Karpas-422 (cell line): ENCODE results near the gene ALDH1A1. TPM values are rescaled to one million over a fixed set of nuclear protein-coding genes. Genes with fewer than 3 reads are reported as not detected.
"Not testable (repeated sequence)": the region's sequence is repeated elsewhere in the genome, so short reads cannot be mapped to it uniquely, and the experiment has no call there.

Experiments
- DNase-seq: peaks from one replicate; pipeline ENCODE4 v3.0.0-alpha.2; 2015
- H2AFZ ChIP-seq: fragments of 200-600 bp; sonication (generic); 2 replicates; pipeline ENCODE4 v1.6.1; 2014; ENCODE audit warnings: antibody characterized with exemption, low read length, mixed read lengths
- H3K27ac ChIP-seq: fragments of 200-600 bp; sonication (generic); 2 replicates; pipeline ENCODE4 v1.5.1; 2014; ENCODE audit warnings: mild to moderate bottlenecking, low read length, moderate library complexity
- H3K27me3 ChIP-seq: fragments of 200-600 bp; sonication (generic); 2 replicates; pipeline ENCODE4 v1.6.1; 2014; ENCODE audit warnings: low read length, mixed read lengths
- H3K36me3 ChIP-seq: fragments of 200-600 bp; sonication (generic); 2 replicates; pipeline ENCODE4 v1.6.1; 2014; ENCODE audit warnings: low read length, mixed read lengths; ENCODE audit not compliant: insufficient read depth
- H3K4me1 ChIP-seq: fragments of 200-600 bp; sonication (generic); 2 replicates; pipeline ENCODE4 v1.6.1; 2014; ENCODE audit warnings: mild to moderate bottlenecking, low read length, mixed read lengths
- H3K4me2 ChIP-seq: fragments of 200-600 bp; sonication (generic); 2 replicates; pipeline ENCODE4 v1.6.1; 2014; ENCODE audit warnings: low read length, low read depth, mild to moderate bottlenecking; ENCODE audit not compliant: poor library complexity, severe bottlenecking
- H3K4me3 ChIP-seq: fragments of 200-600 bp; sonication (generic); 2 replicates; pipeline ENCODE4 v1.5.1; 2014; ENCODE audit warnings: mild to moderate bottlenecking, antibody characterized with exemption, low read length, mixed read lengths
- H3K79me2 ChIP-seq: fragments of 200-600 bp; sonication (generic); 2 replicates; pipeline ENCODE4 v1.6.1; 2014; ENCODE audit warnings: mild to moderate bottlenecking, low read length, mixed read lengths
- H3K9ac ChIP-seq: fragments of 200-600 bp; sonication (generic); 2 replicates; pipeline ENCODE4 v1.6.0; 2014; ENCODE audit warnings: low read length
- H3K9me2 ChIP-seq: fragments of 200-600 bp; sonication (generic), shearing (Covaris generic); replicated peaks from 2 replicates; pipeline ENCODE4 v1.6.0; 2014; ENCODE audit warnings: mild to moderate bottlenecking, low read length, moderate library complexity; ENCODE audit not compliant: insufficient read depth
- H3K9me3 ChIP-seq: fragments of 300-700, 200-600 bp; sonication (generic); 2 replicates; pipeline ENCODE4 v1.6.1; 2014; ENCODE audit warnings: low read length, mixed read lengths
- H4K20me1 ChIP-seq: fragments of 200-600 bp; sonication (generic); 2 replicates; pipeline ENCODE4 v1.6.1; 2014; ENCODE audit warnings: mild to moderate bottlenecking, antibody characterized with exemption, low read length, low read depth; ENCODE audit not compliant: insufficient read depth
- total RNA-seq: library from RNA; depleted of rRNA; stranded (reverse); fragments of >200 nt; shearing (Covaris generic); gene quantifications from 2 replicates; pipeline ENCODE4 v1.2.3, GENCODE V29; 2014; ENCODE audit warnings: low replicate concordance

ALDH1A1 gene
- total RNA-seq, 1 experiment from 2014 or later = not detected

DNA sequence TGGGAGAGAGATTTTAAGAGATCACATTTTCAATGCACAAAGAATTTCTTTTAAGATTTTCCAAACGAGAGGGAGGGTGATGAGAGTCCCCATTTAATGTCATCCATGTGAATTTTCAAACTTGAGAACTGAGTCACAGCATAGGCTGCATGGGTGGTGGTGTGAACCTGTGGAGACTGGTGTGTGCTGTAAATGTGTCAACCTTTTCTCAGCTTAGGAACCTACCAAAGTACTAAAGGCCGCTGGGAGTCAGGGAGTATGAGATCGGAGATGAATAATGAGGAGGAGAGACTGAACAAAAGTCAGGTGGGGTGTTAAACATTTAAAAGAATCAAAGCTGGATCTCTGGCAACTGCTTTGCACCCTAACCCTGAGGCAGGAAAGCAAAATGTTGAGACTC, 7.5 kb downstream of the ALDH1A1 start:
- no peak overlapping the region for H2AFZ ChIP-seq
- no peaks in the 10 kb centered on the region for H3K27me3 ChIP-seq
- H3K9me3 ChIP-seq = no peaks in the 10 kb centered on the region
- no peak overlapping the region for H3K9ac ChIP-seq
- H3K36me3 ChIP-seq = no peaks in the 10 kb centered on the region
- no peaks in the 10 kb centered on the region for H3K79me2 ChIP-seq
- H3K27ac ChIP-seq = no peak overlapping the region
- no peak overlapping the region for H3K4me2 ChIP-seq
- no peak for DNase-seq
- H4K20me1 ChIP-seq = no peaks in the 10 kb centered on the region
- H3K4me1 ChIP-seq = no peaks in the 10 kb centered on the region
- H3K4me3 ChIP-seq = no peak overlapping the region
- H3K9me2 ChIP-seq = no peaks in the 10 kb centered on the region

DNA sequence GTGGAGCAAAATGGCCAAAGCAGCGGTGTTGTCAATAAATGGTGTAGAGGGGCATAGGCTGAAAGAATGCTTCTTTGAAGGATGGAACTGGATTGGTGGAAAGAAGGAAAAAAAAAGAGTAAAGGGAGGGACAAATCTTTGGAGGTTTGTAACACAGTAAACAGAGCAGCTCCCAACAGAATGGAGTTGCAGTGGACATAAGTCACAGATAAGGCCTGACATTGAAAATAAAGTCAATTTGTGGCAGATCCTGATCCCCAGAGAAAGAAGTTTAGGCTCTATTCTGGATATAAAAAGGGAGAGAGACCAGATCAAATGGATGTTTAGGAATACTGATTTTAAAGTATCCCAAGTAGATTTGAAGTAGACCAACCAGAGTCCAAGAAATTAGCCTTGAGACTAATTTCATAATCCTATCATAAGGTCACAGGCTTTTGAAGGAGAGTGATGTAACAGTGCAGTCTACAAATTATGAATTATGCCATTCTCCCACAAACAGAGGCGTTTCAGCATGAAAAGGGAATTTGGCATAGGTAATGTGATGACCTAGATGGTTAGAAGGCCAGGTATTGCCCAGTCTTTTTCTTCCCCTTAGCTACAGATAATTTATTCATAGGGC, 8.9 kb downstream of the ALDH1A1 start:
- Histone ChIP-seq H3K79me2 (no peaks in the 10 kb centered on the region), H3K4me1 (no peaks in the 10 kb centered on the region), H3K9me2 (no peaks in the 10 kb centered on the region), H3K36me3 (no peaks in the 10 kb centered on the region), H3K4me3 (no peak overlapping the region), H3K9ac (no peak overlapping the region), H3K27me3 (no peaks in the 10 kb centered on the region), H3K9me3 (no peaks in the 10 kb centered on the region), H3K4me2 (no peak overlapping the region), H4K20me1 (no peaks in the 10 kb centered on the region), H3K27ac (no peak overlapping the region), H2AFZ (no peak overlapping the region)
- no peak for DNase-seq

DNA sequence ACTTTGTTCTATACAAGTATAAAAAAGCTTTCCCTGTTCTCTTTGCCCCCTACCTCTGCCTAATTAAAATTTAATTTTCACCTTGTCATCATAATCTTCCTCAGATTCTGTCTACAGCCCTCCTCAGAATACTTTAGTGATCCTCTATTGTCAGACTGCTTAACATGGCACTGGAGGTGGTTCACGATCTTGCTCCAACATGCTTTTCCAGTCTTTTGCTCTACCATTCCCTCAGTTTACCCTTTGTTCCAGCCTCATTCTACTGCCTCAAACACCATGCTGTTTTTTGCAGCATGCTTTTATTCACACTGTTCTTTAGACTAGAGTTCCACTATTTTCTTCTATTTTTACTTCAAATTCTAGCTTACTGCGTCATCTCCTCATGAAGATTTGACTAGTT, 10.4 kb downstream of the ALDH1A1 start:
- H3K9me3 ChIP-seq = no peaks in the 10 kb centered on the region
- H3K4me1 ChIP-seq = no peaks in the 10 kb centered on the region
- no peaks in the 10 kb centered on the region for H3K79me2 ChIP-seq
- H3K9me2 ChIP-seq = no peaks in the 10 kb centered on the region
- no peak overlapping the region for H2AFZ ChIP-seq
- H3K9ac ChIP-seq = no peak overlapping the region
- no peak overlapping the region for H3K4me3 ChIP-seq
- no peak for DNase-seq
- H3K4me2 ChIP-seq = no peak overlapping the region
- no peaks in the 10 kb centered on the region for H4K20me1 ChIP-seq
- no peaks in the 10 kb centered on the region for H3K27me3 ChIP-seq
- no peak overlapping the region for H3K27ac ChIP-seq
- no peaks in the 10 kb centered on the region for H3K36me3 ChIP-seq

DNA sequence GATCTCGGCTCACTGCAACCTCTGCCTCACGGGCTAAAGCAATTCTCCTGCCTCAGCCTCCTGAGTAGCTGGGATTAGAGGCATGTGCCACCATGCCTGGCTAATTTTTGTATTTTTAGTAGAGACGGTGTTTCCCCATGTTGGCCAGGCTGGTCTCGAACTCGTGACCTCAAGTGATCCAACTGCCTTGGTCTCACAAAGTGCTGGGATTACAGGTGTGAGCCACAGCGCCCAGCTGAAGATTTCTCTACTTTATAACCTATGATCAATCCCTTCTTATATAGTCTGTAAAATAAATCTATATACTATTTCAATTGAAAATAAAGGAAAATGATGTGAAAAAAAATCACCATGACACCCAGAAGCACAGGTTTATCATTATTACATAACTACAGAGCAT, 13.3 kb downstream of the ALDH1A1 start:
- not testable (repeated sequence) for H3K36me3 ChIP-seq, H3K9ac ChIP-seq, H4K20me1 ChIP-seq, H3K4me3 ChIP-seq, H3K4me2 ChIP-seq, H3K27ac ChIP-seq, H3K9me2 ChIP-seq, H3K4me1 ChIP-seq, DNase-seq, H3K79me2 ChIP-seq, H3K27me3 ChIP-seq, H3K9me3 ChIP-seq, H2AFZ ChIP-seq

DNA sequence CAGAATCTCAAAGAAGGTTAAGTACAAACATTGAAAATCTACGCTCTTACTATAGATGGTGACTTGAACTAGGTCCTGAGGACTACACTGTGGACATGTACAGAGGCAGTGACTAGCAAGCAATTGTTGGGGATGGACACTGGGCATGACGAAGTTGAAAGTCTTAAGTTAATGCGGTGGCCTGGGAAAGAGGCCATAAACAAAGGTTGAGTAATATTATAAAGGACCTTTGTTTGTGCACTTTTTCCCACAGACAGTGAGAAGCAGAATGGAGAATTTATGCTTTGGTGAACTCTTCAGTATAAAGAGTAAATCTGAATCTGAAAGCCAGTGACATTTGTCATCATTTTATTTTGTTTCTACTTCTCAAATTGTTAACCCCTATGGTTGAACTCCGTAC, 15.3 kb downstream of the ALDH1A1 start:
- Histone ChIP-seq H3K9me3 (no peaks in the 10 kb centered on the region), H4K20me1 (no peaks in the 10 kb centered on the region), H3K4me1 (no peaks in the 10 kb centered on the region), H3K79me2 (no peaks in the 10 kb centered on the region), H3K9me2 (no peaks in the 10 kb centered on the region), H2AFZ (no peak overlapping the region), H3K9ac (no peak overlapping the region), H3K4me2 (no peak overlapping the region), H3K27ac (no peak overlapping the region), H3K36me3 (no peaks in the 10 kb centered on the region), H3K4me3 (no peak overlapping the region), H3K27me3 (no peaks in the 10 kb centered on the region)
- DNase-seq = no peak

DNA sequence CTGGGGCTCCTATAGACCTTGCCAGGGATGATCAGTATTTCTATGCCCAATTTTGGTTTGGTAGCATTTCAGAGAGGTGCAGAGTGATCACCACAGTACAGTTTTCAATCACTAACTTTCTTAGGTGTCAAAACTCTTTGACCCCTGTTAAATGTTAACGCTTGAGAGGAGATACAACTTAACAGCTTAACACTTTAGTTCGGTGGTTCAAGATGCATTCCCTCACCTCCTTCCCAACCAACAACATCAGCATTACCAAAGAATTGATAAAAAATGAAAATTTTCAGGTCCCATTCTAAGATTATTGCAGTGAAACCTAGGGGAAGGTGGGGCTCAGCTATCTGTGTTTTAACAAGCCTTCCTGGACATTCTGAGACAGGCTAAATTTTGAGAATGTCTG, 16.2 kb downstream of the ALDH1A1 start:
- Histone ChIP-seq H3K9me2 (no peaks in the 10 kb centered on the region), H3K27ac (no peak overlapping the region), H3K4me3 (no peak overlapping the region), H3K79me2 (no peaks in the 10 kb centered on the region), H3K27me3 (no peaks in the 10 kb centered on the region), H3K9me3 (no peaks in the 10 kb centered on the region), H3K36me3 (no peaks in the 10 kb centered on the region), H3K4me2 (no peak overlapping the region), H3K9ac (no peak overlapping the region), H2AFZ (no peak overlapping the region), H3K4me1 (no peaks in the 10 kb centered on the region), H4K20me1 (no peaks in the 10 kb centered on the region)
- DNase-seq = no peak

- Histone ChIP-seq H3K36me3 (no peaks in the 10 kb centered on the region), H3K79me2 (no peaks in the 10 kb centered on the region), H3K4me1 (no peaks in the 10 kb centered on the region), H2AFZ (no peak overlapping the region), H3K9me3 (no peaks in the 10 kb centered on the region), H3K9ac (no peak overlapping the region), H3K4me3 (no peak overlapping the region), H3K9me2 (no peaks in the 10 kb centered on the region), H3K4me2 (no peak overlapping the region), H3K27me3 (no peaks in the 10 kb centered on the region), H3K27ac (no peak overlapping the region), H4K20me1 (no peaks in the 10 kb centered on the region)
- DNase-seq = no peak
Observed at GRCh38 chr9:72936266-72936665, 16.6 kb downstream of the ALDH1A1 start.

DNA sequence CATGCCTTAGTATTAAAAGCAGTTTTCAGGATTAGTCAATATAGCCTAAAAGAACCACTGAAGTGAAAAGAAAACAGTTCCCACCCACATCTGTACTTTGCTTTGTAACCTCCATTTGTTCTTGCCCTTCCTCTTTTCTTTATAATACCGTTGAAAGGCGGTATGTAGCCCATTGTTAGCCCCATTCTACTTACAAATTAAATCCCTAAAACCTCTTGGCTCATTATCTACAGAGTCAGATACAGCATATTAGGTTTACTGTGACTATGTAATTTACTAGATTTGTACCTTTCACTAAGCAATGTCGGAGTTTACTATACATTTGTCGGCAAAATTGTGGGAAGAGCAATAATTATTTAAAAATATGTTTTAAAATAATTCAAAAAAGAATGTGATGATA, 17.3 kb downstream of the ALDH1A1 start:
- H3K4me1 ChIP-seq = no peaks in the 10 kb centered on the region
- H2AFZ ChIP-seq = no peak overlapping the region
- H3K4me2 ChIP-seq = no peak overlapping the region
- H3K36me3 ChIP-seq = no peaks in the 10 kb centered on the region
- H3K9me2 ChIP-seq = no peaks in the 10 kb centered on the region
- H4K20me1 ChIP-seq = no peaks in the 10 kb centered on the region
- DNase-seq = no peak
- no peaks in the 10 kb centered on the region for H3K27me3 ChIP-seq
- no peaks in the 10 kb centered on the region for H3K79me2 ChIP-seq
- H3K27ac ChIP-seq = no peak overlapping the region
- H3K4me3 ChIP-seq = no peak overlapping the region
- no peaks in the 10 kb centered on the region for H3K9me3 ChIP-seq
- no peak overlapping the region for H3K9ac ChIP-seq
